HCT116 (cell line): Measurements from ENCODE around the gene MYH7. TPM values are rescaled to one million over a fixed set of nuclear protein-coding genes. Genes with fewer than 3 reads are reported as not detected.

Experiments used
- ATAC-seq: fragments of 200-7000 bp; cut with Tn5 transposase; 2 replicates; pipeline ENCODE4 v1.9.1; 2020; ENCODE audit warnings: mild to moderate bottlenecking, moderate library complexity
- BruUV-seq: library from RNA; stranded (reverse); fragments of 400-500 nt; replicated peaks from 2 replicates; lab custom pipeline; 2021; lab: Mats Ljungman, UMichigan
- CTCF ChIA-PET: fragments of 300-600 bp; sonication (Branson Sonifier 250); formaldehyde crosslinking; loops from one replicate; lab custom pipeline; 2021; ENCODE audit warnings: antibody characterized with exemption; lab: Charles Lee
- POLR2A ChIA-PET: fragments of 300-600, 350-600 bp; sonication (Branson Sonifier 250); formaldehyde crosslinking; loops from one replicate; lab custom pipeline; 2021; ENCODE audit warnings: antibody characterized with exemption; lab: Charles Lee
- RAD21 ChIA-PET, 2 experiments: fragments of 300-600 bp; sonication (Branson Sonifier 250); formaldehyde crosslinking; loops; one replicate each; lab custom pipeline; 2023; ENCODE audit warnings: low total read pairs in 2 of 2; ENCODE audit not compliant: uncharacterized antibody in 2 of 2, unreplicated experiment in 2 of 2, low non-redundant PET in 1 of 2; lab: Charles Lee
- DNase-seq: peaks from one replicate; pipeline ENCODE4 v3.0.0-alpha.2; 2010; ENCODE audit warnings: low read depth, low spot score
- H2AFZ ChIP-seq: fragments of 200-600 bp; shearing (Covaris generic), sonication (generic); 2 replicates; pipeline ENCODE4 v1.6.1; 2017; ENCODE audit warnings: low read depth, mixed run types, mixed read lengths, antibody characterized with exemption, low read length; ENCODE audit not compliant: poor library complexity, severe bottlenecking
- H3K27ac ChIP-seq: 2 replicates; pipeline ENCODE4 v1.5.1; 2012; ENCODE audit warnings: low read depth, low read length
- H3K27me3 ChIP-seq: fragments of 200-600 bp; sonication (generic); 2 replicates; pipeline ENCODE4 v1.6.1; 2016; ENCODE audit warnings: mixed run types, low read length, mixed read lengths; ENCODE audit not compliant: insufficient read depth
- H3K36me3 ChIP-seq, 2 experiments: fragments of 200-500 bp in 1 of 2; fragments of 200-600 bp in 1 of 2; sonication (Bioruptor generic) in 1 of 2; sonication (generic) in 1 of 2; 2 replicates each; pipeline versions ENCODE4 v1.5.1 to v1.6.1; 2014 to 2016; ENCODE audit warnings: low read length in 2 of 2, inconsistent platforms in 1 of 2, mixed read lengths in 1 of 2, mixed run types in 1 of 2; ENCODE audit not compliant: insufficient read depth in 2 of 2, control insufficient read depth in 1 of 2
- H3K4me1 ChIP-seq, 2 experiments: fragments of 200-600 bp in 1 of 2; sonication (generic) in 1 of 2; 2 replicates each; pipeline versions ENCODE4 v1.5.1 to v1.6.1; 2012 to 2017; ENCODE audit warnings: low read length in 2 of 2, inconsistent platforms in 1 of 2, mild to moderate bottlenecking in 1 of 2, mixed read lengths in 1 of 2, mixed run types in 1 of 2, moderate library complexity in 1 of 2; ENCODE audit not compliant: insufficient read depth in 2 of 2, control insufficient read depth in 1 of 2
- H3K4me2 ChIP-seq: fragments of 200-600 bp; sonication (generic); 2 replicates; pipeline ENCODE4 v1.6.1; 2017; ENCODE audit warnings: mixed run types, low read length, mixed read lengths
- H3K4me3 ChIP-seq, 2 experiments: fragments of 200-600 bp in 1 of 2; sonication (generic) in 1 of 2; replicated peaks in 1 of 2; 2 replicates each; pipeline ENCODE4 v1.5.1; 2011 to 2016; ENCODE audit warnings: low read length in 2 of 2, control low read depth in 1 of 2, low read depth in 1 of 2, mild to moderate bottlenecking in 1 of 2, mixed read lengths in 1 of 2, mixed run types in 1 of 2
- H3K79me2 ChIP-seq: fragments of 200-600 bp; sonication (generic); 2 replicates; pipeline ENCODE4 v1.6.1; 2017; ENCODE audit warnings: mild to moderate bottlenecking, mixed run types, low read length, moderate library complexity, mixed read lengths; ENCODE audit not compliant: insufficient read depth
- H3K9ac ChIP-seq: fragments of 200-600 bp; sonication (generic); 2 replicates; pipeline ENCODE4 v1.6.1; 2016; ENCODE audit warnings: low read length, mixed read lengths
- H3K9me2 ChIP-seq: fragments of 200-600 bp; sonication (generic), shearing (Covaris generic); 2 replicates; pipeline ENCODE4 v1.6.1; 2017; ENCODE audit warnings: mixed run types, mild to moderate bottlenecking, moderate library complexity; ENCODE audit not compliant: insufficient read depth
- H3K9me3 ChIP-seq, 2 experiments: fragments of 200-500 bp in 1 of 2; fragments of 200-600 bp in 1 of 2; sonication (Bioruptor generic) in 1 of 2; sonication (generic) in 1 of 2; 2 replicates each; pipeline ENCODE4 v1.6.1; 2014 to 2017; ENCODE audit warnings: low read length in 2 of 2, mixed read lengths in 2 of 2, inconsistent platforms in 1 of 2, low read depth in 1 of 2, mild to moderate bottlenecking in 1 of 2, mixed run types in 1 of 2, moderate library complexity in 1 of 2; ENCODE audit not compliant: control insufficient read depth in 1 of 2, insufficient read depth in 1 of 2
- H4K20me1 ChIP-seq: fragments of 200-600 bp; sonication (generic), shearing (Covaris generic); 2 replicates; pipeline ENCODE4 v1.6.1; 2017; ENCODE audit warnings: mixed run types, mild to moderate bottlenecking, moderate library complexity; ENCODE audit not compliant: insufficient read depth
- CBX3 ChIP-seq: IDR thresholded peaks from 2 replicates; pipeline ENCODE4 v1.6.1; 2012; ENCODE audit warnings: low read depth
- CEBPB ChIP-seq: IDR thresholded peaks from 2 replicates; pipeline ENCODE4 v1.6.1; 2012; ENCODE audit warnings: low read depth
- EGR1 ChIP-seq: IDR thresholded peaks from 2 replicates; pipeline ENCODE4 v1.6.1; 2012; ENCODE audit warnings: low read depth
- ELF1 ChIP-seq: IDR thresholded peaks from 2 replicates; pipeline ENCODE4 v1.6.1; 2012; ENCODE audit warnings: low read depth, borderline replicate concordance
- EZH2 ChIP-seq: fragments of 200-600 bp; sonication (generic); IDR thresholded peaks from 2 replicates; pipeline ENCODE4 v1.6.1; 2017; ENCODE audit warnings: antibody characterized with exemption, mixed run types
- FOSL1 ChIP-seq: IDR thresholded peaks from 2 replicates; pipeline ENCODE4 v1.6.1; 2012; ENCODE audit warnings: low read depth
- JUND ChIP-seq: IDR thresholded peaks from 2 replicates; pipeline ENCODE4 v1.6.1; 2012
- POLR2A ChIP-seq: IDR thresholded peaks from 2 replicates; pipeline ENCODE4 v1.7.0; 2011; ENCODE audit warnings: borderline replicate concordance; ENCODE audit not compliant: insufficient read depth, insufficient read length; ENCODE audit errors: extremely low read depth
- RAD21 ChIP-seq: IDR thresholded peaks from 2 replicates; pipeline ENCODE4 v1.6.1; 2012; ENCODE audit warnings: low read depth, mild to moderate bottlenecking
- SIN3A ChIP-seq: IDR thresholded peaks from 2 replicates; pipeline ENCODE4 v1.6.1; 2012; ENCODE audit warnings: low read depth
- intact Hi-C: fragments of 100-400 bp; cut with micrococcal nuclease; formaldehyde crosslinking; loops from 2 replicates; pipeline ENCODE4 v1.10.0; 2022
- total RNA-seq: library from RNA; stranded (reverse); gene quantifications from one replicate; pipeline ENCODE4 v1.2.1, GENCODE V29; 2021; ENCODE audit not compliant: unreplicated experiment
- TF ChIP-seq, protein P1 (sequence below), 3 experiments: fragments of 200-600 bp in 1 of 3; sonication (generic) in 1 of 3; IDR thresholded peaks in 2 of 3; conservative IDR thresholded peaks in 1 of 3; 2 replicates each; pipeline ENCODE4 v1.5.1; 2012 to 2017; ENCODE audit warnings: low read depth in 2 of 3, low read length in 2 of 3, antibody characterized with exemption in 1 of 3, borderline replicate concordance in 1 of 3, control low read depth in 1 of 3, mild to moderate bottlenecking in 1 of 3, mixed read lengths in 1 of 3, mixed run types in 1 of 3, moderate library complexity in 1 of 3; ENCODE audit not compliant: insufficient read depth in 1 of 3
- TF ChIP-seq, protein P2 (sequence below): IDR thresholded peaks from 2 replicates; pipeline ENCODE4 v1.6.1; 2012

The MYH7 gene
- total RNA-seq, 1 experiment from 2014 or later, result not detected

DNA sequence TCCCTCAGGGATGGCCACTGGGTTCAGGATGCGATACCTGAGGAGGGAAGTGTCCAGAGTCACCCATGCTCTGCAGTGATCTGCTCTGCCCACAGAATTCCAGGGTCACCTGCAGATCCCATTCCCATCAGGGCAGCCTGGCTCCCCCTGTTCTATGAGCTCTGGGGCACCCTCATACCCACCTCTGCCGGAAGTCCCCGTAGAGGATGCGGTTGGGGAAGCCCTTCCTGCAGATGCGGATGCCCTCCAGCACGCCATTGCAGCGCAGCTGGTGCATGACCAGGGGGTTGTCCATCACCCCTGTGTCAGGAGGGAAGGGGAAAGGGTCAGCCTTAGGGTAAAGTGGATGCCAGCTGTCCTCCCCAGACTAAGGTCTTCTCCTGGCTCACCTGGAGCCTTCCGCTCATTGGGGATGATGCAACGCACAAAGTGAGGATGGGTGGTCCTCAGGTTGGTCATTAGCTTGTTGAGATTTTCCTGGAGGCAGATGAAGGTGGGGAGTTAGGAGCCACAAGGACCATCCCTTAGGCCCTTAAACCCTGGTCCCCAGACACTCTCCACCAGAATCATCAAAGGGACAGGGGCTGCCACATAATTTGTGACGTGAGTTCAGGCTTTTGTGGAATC, 38.6 kb downstream of the MYH7 start:
- H3K79me2 ChIP-seq, result no peaks in the 10 kb centered on the region
- ChIA-PET RAD21 (no interaction called here), CTCF (interaction anchor here (1.5 kb wide), 1 partner anchor 17 kb away, joined by 3 read pairs; no protein-coding TSS in a partner anchor)
- intact Hi-C loops, result no loop called here
- ATAC-seq, result no peak
- no peak overlapping the region for H3K4me3 ChIP-seq
- TF ChIP-seq FOSL1 (no peak), EZH2 (no peak), SIN3A (no peak), EGR1 (no peak), POLR2A (no peak), RAD21 (no peak), CEBPB (no peak), ELF1 (no peak), CBX3 (no peak), JUND (no peak)
- TF ChIP-seq, protein P1, sequence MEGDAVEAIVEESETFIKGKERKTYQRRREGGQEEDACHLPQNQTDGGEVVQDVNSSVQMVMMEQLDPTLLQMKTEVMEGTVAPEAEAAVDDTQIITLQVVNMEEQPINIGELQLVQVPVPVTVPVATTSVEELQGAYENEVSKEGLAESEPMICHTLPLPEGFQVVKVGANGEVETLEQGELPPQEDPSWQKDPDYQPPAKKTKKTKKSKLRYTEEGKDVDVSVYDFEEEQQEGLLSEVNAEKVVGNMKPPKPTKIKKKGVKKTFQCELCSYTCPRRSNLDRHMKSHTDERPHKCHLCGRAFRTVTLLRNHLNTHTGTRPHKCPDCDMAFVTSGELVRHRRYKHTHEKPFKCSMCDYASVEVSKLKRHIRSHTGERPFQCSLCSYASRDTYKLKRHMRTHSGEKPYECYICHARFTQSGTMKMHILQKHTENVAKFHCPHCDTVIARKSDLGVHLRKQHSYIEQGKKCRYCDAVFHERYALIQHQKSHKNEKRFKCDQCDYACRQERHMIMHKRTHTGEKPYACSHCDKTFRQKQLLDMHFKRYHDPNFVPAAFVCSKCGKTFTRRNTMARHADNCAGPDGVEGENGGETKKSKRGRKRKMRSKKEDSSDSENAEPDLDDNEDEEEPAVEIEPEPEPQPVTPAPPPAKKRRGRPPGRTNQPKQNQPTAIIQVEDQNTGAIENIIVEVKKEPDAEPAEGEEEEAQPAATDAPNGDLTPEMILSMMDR (IDR thresholded peaks at IDR 0.05 in 2 of 3, conservative IDR thresholded peaks at IDR 0.05 in 1 of 3; ENCODE audit: borderline replicate concordance in 1 of 3, insufficient read depth in 1 of 3, low read depth in 2 of 3, low read length in 2 of 3), result no peak
- TF ChIP-seq, protein P2, sequence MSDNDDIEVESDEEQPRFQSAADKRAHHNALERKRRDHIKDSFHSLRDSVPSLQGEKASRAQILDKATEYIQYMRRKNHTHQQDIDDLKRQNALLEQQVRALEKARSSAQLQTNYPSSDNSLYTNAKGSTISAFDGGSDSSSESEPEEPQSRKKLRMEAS, result no peak
- TF ChIP-seq, all 23 proteins: peak for 0
- POLR2A ChIA-PET, result no interaction called here
- Histone ChIP-seq H2AFZ (no peak overlapping the region), H3K9me2 (no peaks in the 10 kb centered on the region), H3K9me3 (no peaks in the 10 kb centered on the region), H3K4me1 (no peaks in the 10 kb centered on the region), H3K27me3 (peaks cover 7% of the 10 kb centered on the region; the same call in 1 of the 2 replicates), H4K20me1 (no peaks in the 10 kb centered on the region), H3K4me2 (no peak overlapping the region), H3K27ac (no peak overlapping the region), H3K36me3 (no peaks in the 10 kb centered on the region), H3K9ac (no peak overlapping the region)
- BruUV-seq, result no TSS peak
- no peak for DNase-seq
